ENCODE results near the gene FFAR1.
A peak's percentile ranks its signal among the peaks of the same experiment; 100 is the strongest.

FFAR1 gene

GRCh38 chr19:35331551-35332214 is 16.0 kb upstream of the FFAR1 start:
- peak overlapping the region in 1 of 2 experiments; percentile 51 for H3K23ac ChIP-seq (ENCODE audit: low read length in 2 of 2)
- H2AFZ ChIP-seq (ENCODE audit: low read depth, low read length), result no peak overlapping the region
- no peak overlapping the region for H4K8ac ChIP-seq (ENCODE audit: low read length)
- no peak overlapping the region for H2AK5ac ChIP-seq (ENCODE audit: low read length, severe bottlenecking)
- no peaks in the 10 kb centered on the region for H3K4me1 ChIP-seq (ENCODE audit: control insufficient read depth, insufficient read depth, low read depth, low read length)
- no peak for DNase-seq
- no peak overlapping the region for H3K14ac ChIP-seq (ENCODE audit: low read length in 2 of 2)
- H3K36me3 ChIP-seq (ENCODE audit: control insufficient read depth in 1 of 2, insufficient read depth in 2 of 2, low read depth in 1 of 2, low read length in 2 of 2), result no peaks in the 10 kb centered on the region
- no peak overlapping the region for H3K4ac ChIP-seq (ENCODE audit: low read depth in 1 of 2, low read length in 2 of 2)
- H2BK12ac ChIP-seq (ENCODE audit: low read length in 2 of 2), result no peak overlapping the region
- H3K4me2 ChIP-seq (ENCODE audit: low read length, poor library complexity, severe bottlenecking), result no peak overlapping the region
- peaks cover 12 to 45% of the 10 kb centered on the region in 2 experiments for H3K27me3 ChIP-seq (ENCODE audit: control insufficient read depth in 1 of 2, insufficient read depth in 1 of 2, low read length in 2 of 2)
- H3K9me3 ChIP-seq (ENCODE audit: control insufficient read depth, low read length), result no peaks in the 10 kb centered on the region
- H3K18ac ChIP-seq (ENCODE audit: low read depth in 1 of 2, low read length in 2 of 2), result no peak overlapping the region
- no peak overlapping the region for H3K9ac ChIP-seq (ENCODE audit: low read length)
- WGBS, result 71% methylated on average over 11 of the region's 14 CpGs
- no peak overlapping the region for H3K27ac ChIP-seq (ENCODE audit: low read length, poor library complexity, severe bottlenecking)
- no peak overlapping the region for H4K91ac ChIP-seq (ENCODE audit: low read length)
- no peak overlapping the region for H2BK5ac ChIP-seq (ENCODE audit: low read depth, low read length, poor library complexity, severe bottlenecking)
- H2BK120ac ChIP-seq (ENCODE audit: low read depth, low read length), result no peak overlapping the region
- H3K4me3 ChIP-seq (ENCODE audit: insufficient read depth in 1 of 2, low read depth in 1 of 2, low read length in 2 of 2), result no peak overlapping the region
- H2BK15ac ChIP-seq (ENCODE audit: low read depth, poor library complexity, severe bottlenecking), result no peak overlapping the region
- H3K79me1 ChIP-seq (replicated peaks; ENCODE audit: low read length, poor library complexity, severe bottlenecking), result no peaks in the 10 kb centered on the region

- Histone ChIP-seq H3K79me1 (replicated peaks; ENCODE audit: low read length, poor library complexity, severe bottlenecking) (no peaks in the 10 kb centered on the region), H3K4ac (ENCODE audit: low read depth in 1 of 2, low read length in 2 of 2) (no peak overlapping the region), H3K4me3 (ENCODE audit: insufficient read depth in 1 of 2, low read depth in 1 of 2, low read length in 2 of 2) (no peak overlapping the region), H3K4me1 (ENCODE audit: control insufficient read depth, insufficient read depth, low read depth, low read length) (no peaks in the 10 kb centered on the region), H3K27ac (ENCODE audit: low read length, poor library complexity, severe bottlenecking) (no peak overlapping the region), H2AFZ (ENCODE audit: low read depth, low read length) (no peak overlapping the region), H4K8ac (ENCODE audit: low read length) (no peak overlapping the region), H2AK5ac (ENCODE audit: low read length, severe bottlenecking) (no peak overlapping the region), H3K9me3 (ENCODE audit: control insufficient read depth, low read length) (no peaks in the 10 kb centered on the region), H3K9ac (ENCODE audit: low read length) (no peak overlapping the region), H2BK5ac (ENCODE audit: low read depth, low read length, poor library complexity, severe bottlenecking) (no peak overlapping the region), H2BK12ac (ENCODE audit: low read length in 2 of 2) (no peak overlapping the region), H3K4me2 (ENCODE audit: low read length, poor library complexity, severe bottlenecking) (no peak overlapping the region), H3K14ac (ENCODE audit: low read length in 2 of 2) (no peak overlapping the region), H2BK120ac (ENCODE audit: low read depth, low read length) (no peak overlapping the region), H4K91ac (ENCODE audit: low read length) (no peak overlapping the region), H2BK15ac (ENCODE audit: low read depth, poor library complexity, severe bottlenecking) (no peak overlapping the region), H3K18ac (ENCODE audit: low read depth in 1 of 2, low read length in 2 of 2) (no peak overlapping the region), H3K27me3 (ENCODE audit: control insufficient read depth in 1 of 2, insufficient read depth in 1 of 2, low read length in 2 of 2) (peaks cover 8 to 48% of the 10 kb centered on the region in 2 experiments), H3K23ac (ENCODE audit: low read length in 2 of 2) (no peak overlapping the region), H3K36me3 (ENCODE audit: control insufficient read depth in 1 of 2, insufficient read depth in 2 of 2, low read depth in 1 of 2, low read length in 2 of 2) (no peaks in the 10 kb centered on the region)
- no peak for DNase-seq
- 84% methylated on average over 12 of the region's 12 CpGs for WGBS
Observed at GRCh38 chr19:35332817-35333216, 14.9 kb upstream of the FFAR1 start.

GRCh38 chr19:35334144-35334753 is 13.5 kb upstream of the FFAR1 start:
- no peak overlapping the region for H2AK5ac ChIP-seq (ENCODE audit: low read length, severe bottlenecking)
- H3K14ac ChIP-seq (ENCODE audit: low read length in 2 of 2), result no peak overlapping the region
- no peak overlapping the region for H4K91ac ChIP-seq (ENCODE audit: low read length)
- no peaks in the 10 kb centered on the region for H3K79me1 ChIP-seq (replicated peaks; ENCODE audit: low read length, poor library complexity, severe bottlenecking)
- H3K27ac ChIP-seq (ENCODE audit: low read length, poor library complexity, severe bottlenecking), result no peak overlapping the region
- no peak overlapping the region for H3K4me3 ChIP-seq (ENCODE audit: insufficient read depth in 1 of 2, low read depth in 1 of 2, low read length in 2 of 2)
- DNase-seq, result no peak
- H3K27me3 ChIP-seq (ENCODE audit: control insufficient read depth in 1 of 2, insufficient read depth in 1 of 2, low read length in 2 of 2), result peaks cover 4 to 45% of the 10 kb centered on the region in 2 experiments
- H3K4ac ChIP-seq (ENCODE audit: low read depth in 1 of 2, low read length in 2 of 2), result no peak overlapping the region
- no peaks in the 10 kb centered on the region for H3K36me3 ChIP-seq (ENCODE audit: control insufficient read depth in 1 of 2, insufficient read depth in 2 of 2, low read depth in 1 of 2, low read length in 2 of 2)
- H3K9me3 ChIP-seq (ENCODE audit: control insufficient read depth, low read length), result no peaks in the 10 kb centered on the region
- no peak overlapping the region for H2AFZ ChIP-seq (ENCODE audit: low read depth, low read length)
- no peak overlapping the region for H3K9ac ChIP-seq (ENCODE audit: low read length)
- no peak overlapping the region for H2BK15ac ChIP-seq (ENCODE audit: low read depth, poor library complexity, severe bottlenecking)
- WGBS, result 93% methylated on average over 9 of the region's 10 CpGs
- no peak overlapping the region for H4K8ac ChIP-seq (ENCODE audit: low read length)
- H2BK5ac ChIP-seq (ENCODE audit: low read depth, low read length, poor library complexity, severe bottlenecking), result no peak overlapping the region
- no peak overlapping the region for H3K18ac ChIP-seq (ENCODE audit: low read depth in 1 of 2, low read length in 2 of 2)
- no peak overlapping the region for H3K23ac ChIP-seq (ENCODE audit: low read length in 2 of 2)
- no peak overlapping the region for H2BK120ac ChIP-seq (ENCODE audit: low read depth, low read length)
- no peak overlapping the region for H2BK12ac ChIP-seq (ENCODE audit: low read length in 2 of 2)
- H3K4me1 ChIP-seq (ENCODE audit: control insufficient read depth, insufficient read depth, low read depth, low read length), result no peaks in the 10 kb centered on the region
- H3K4me2 ChIP-seq (ENCODE audit: low read length, poor library complexity, severe bottlenecking), result no peak overlapping the region

DNA sequence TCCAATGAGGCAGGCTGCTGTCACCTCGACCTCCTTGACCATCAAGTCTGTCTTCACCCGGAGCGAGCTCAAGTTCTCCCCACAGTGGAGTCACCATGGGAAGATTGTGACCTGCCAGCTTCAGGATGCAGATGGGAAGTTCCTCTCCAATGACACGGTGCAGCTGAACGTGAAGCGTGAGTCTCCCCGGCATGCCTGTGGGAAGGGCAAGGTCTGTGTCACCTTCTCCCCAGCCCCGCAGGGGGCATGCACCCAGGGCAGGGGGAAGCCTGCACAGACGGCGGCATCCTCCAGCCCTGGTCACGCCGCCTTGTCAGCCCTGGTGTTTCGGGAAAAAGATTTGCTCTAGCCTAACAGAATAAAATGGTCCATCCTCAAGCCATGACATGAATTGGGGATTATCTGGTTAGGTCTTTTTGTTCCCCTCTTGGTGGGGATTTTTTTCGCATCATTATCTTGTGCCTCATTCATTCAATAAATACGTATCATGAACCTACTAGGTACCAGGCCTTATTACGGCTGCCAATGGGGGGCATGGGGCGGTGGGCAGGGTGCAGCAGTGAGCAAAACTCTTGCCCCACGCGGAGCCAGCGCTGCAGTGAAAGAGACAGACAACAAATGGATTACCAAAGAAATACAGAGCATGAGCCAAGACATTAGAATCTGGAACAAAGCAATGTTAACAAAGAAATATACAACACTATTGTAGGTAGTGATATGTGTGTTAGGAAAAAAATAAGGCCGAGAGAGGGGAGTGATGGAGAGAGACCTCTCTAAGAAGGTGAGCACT is 11.3 kb upstream of the FFAR1 start:
- no peaks in the 10 kb centered on the region for H3K4me1 ChIP-seq (ENCODE audit: control insufficient read depth, insufficient read depth, low read depth, low read length)
- H2AFZ ChIP-seq (ENCODE audit: low read depth, low read length), result no peak overlapping the region
- H3K27ac ChIP-seq (ENCODE audit: low read length, poor library complexity, severe bottlenecking), result no peak overlapping the region
- H4K91ac ChIP-seq (ENCODE audit: low read length), result no peak overlapping the region
- no peak overlapping the region for H2BK15ac ChIP-seq (ENCODE audit: low read depth, poor library complexity, severe bottlenecking)
- no peak overlapping the region for H3K4me2 ChIP-seq (ENCODE audit: low read length, poor library complexity, severe bottlenecking)
- H2BK5ac ChIP-seq (ENCODE audit: low read depth, low read length, poor library complexity, severe bottlenecking), result no peak overlapping the region
- no peaks in the 10 kb centered on the region for H3K79me1 ChIP-seq (replicated peaks; ENCODE audit: low read length, poor library complexity, severe bottlenecking)
- no peak overlapping the region for H4K8ac ChIP-seq (ENCODE audit: low read length)
- H3K4ac ChIP-seq (ENCODE audit: low read depth in 1 of 2, low read length in 2 of 2), result no peak overlapping the region
- no peak for DNase-seq
- 91% methylated on average over 21 of the region's 21 CpGs for WGBS
- no peak overlapping the region for H3K4me3 ChIP-seq (ENCODE audit: insufficient read depth in 1 of 2, low read depth in 1 of 2, low read length in 2 of 2)
- H2BK12ac ChIP-seq (ENCODE audit: low read length in 2 of 2), result no peak overlapping the region
- H3K9ac ChIP-seq (ENCODE audit: low read length), result no peak overlapping the region
- H3K9me3 ChIP-seq (ENCODE audit: control insufficient read depth, low read length), result no peaks in the 10 kb centered on the region
- peak overlapping the region in 1 of 2 experiments; percentile 11 for H3K14ac ChIP-seq (ENCODE audit: low read length in 2 of 2)
- H3K23ac ChIP-seq (ENCODE audit: low read length in 2 of 2), result no peak overlapping the region
- H2BK120ac ChIP-seq (ENCODE audit: low read depth, low read length), result no peak overlapping the region
- H3K18ac ChIP-seq (ENCODE audit: low read depth in 1 of 2, low read length in 2 of 2), result no peak overlapping the region
- H2AK5ac ChIP-seq (ENCODE audit: low read length, severe bottlenecking), result no peak overlapping the region
- peaks cover 0 to 40% of the 10 kb centered on the region in 2 experiments for H3K27me3 ChIP-seq (ENCODE audit: control insufficient read depth in 1 of 2, insufficient read depth in 1 of 2, low read length in 2 of 2)
- H3K36me3 ChIP-seq (ENCODE audit: control insufficient read depth in 1 of 2, insufficient read depth in 2 of 2, low read depth in 1 of 2, low read length in 2 of 2), result no peaks in the 10 kb centered on the region

Measured in mesenchymal stem cell (in vitro differentiated cells and primary cell).